Inferior parietal cortex (tissue), 1 donor: ENCODE data around the gene INHA.

Source experiments
- DNase-seq: peaks from one replicate; pipeline ENCODE4 v3.0.0-alpha.2; 2016; ENCODE audit errors: extremely low spot score

INHA gene

DNA sequence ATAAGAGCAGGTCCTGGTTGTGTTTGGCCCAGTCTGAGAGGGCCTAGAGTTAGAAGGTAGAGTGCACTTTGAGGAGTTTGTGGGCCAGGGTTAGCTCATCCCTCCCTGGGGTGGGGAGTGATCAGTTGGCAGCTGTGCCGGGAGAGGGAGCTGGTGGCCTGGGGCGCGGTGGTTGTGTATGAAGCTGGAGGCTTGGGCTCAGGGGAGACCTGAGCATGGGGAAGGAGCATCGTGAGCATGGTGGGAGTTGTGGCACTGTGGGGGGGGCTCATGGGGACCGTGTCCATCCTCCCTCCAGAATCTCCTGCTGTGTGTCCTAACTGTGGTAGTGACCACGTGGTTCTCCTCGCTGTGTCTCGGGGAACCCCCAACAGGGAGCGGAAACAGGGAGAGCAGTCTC, 39.2 kb downstream of the INHA start:
- DNase-seq, result no peak

DNA sequence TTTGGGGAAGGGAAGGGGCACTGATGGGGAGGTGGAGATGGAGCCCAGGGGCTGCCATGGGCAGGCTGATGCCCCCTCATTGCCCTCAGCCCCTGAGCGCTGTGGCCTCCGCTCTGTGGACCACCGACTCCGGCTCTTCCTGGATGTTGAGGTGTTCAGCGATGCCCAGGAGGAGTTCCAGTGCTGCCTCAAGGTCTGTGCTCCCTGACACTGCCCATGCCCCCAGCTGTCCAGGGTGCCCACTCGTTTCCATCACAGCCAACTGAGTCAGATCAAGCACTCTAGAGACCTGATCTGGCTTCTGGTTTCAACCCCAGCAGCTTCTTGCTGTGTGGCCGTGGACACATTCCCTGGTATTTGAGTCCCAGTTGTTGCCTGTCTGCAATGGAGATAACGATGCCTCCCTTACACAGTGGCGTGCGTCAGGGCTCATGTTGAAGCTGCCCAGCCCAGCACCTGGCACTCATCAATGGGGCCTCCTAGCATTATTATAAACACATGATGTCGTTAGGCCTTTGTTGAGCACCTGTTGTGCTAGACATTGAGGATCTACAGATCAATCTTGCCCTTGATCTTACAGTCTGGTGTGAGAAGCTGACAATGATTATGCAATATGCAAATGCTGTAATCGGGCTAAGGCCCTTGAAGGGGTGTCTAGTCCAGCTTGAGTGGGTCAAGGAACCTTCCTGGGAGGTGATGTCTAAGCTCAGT, 39.9 kb downstream of the INHA start:
- no peak for DNase-seq

- no peak for DNase-seq
Observed at GRCh38 chr2:219612577-219613286, 40.6 kb downstream of the INHA start.

DNA sequence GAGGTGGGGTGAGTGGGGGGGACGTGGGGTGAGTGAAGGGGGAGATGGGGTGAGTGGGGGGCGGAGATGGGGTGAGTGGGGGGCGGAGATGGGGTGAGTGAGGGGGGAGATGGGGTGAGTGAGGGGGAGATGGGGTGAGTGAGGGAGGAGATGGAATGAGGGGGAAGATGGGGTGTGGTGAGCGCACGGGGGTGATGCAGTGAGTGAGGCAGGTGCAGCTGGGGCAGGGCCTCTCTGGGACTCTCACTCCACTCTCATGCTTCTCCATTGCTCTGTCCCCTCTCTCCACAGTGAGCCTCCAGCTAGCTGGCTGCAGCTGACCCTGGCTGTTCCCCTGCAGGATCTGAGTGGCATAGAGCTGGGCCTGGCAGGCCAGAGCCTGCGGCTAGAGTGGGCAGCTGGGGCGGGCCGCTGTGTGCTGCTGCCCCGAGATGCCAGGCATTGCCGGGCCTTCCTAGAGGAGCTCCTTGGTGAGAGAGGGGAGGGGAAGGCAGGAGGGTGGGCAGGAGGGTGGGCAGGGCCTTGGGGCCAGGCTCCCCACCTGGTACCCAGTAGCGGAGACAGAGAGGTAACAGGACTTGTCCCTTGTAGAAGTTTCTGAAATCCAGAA, 41.5 kb downstream of the INHA start:
- DNase-seq, result no peak

GRCh38 chr2:219614076-219614860, 42.2 kb downstream of the INHA start:
- DNase-seq, result no peak

- no peak for DNase-seq
Observed at GRCh38 chr2:219615036-219615435, 42.9 kb downstream of the INHA start.

- no peak for DNase-seq
Observed at GRCh38 chr2:219615894-219616293, 43.8 kb downstream of the INHA start.

GRCh38 chr2:219616550-219616949, 44.4 kb downstream of the INHA start:
- no peak for DNase-seq

DNA sequence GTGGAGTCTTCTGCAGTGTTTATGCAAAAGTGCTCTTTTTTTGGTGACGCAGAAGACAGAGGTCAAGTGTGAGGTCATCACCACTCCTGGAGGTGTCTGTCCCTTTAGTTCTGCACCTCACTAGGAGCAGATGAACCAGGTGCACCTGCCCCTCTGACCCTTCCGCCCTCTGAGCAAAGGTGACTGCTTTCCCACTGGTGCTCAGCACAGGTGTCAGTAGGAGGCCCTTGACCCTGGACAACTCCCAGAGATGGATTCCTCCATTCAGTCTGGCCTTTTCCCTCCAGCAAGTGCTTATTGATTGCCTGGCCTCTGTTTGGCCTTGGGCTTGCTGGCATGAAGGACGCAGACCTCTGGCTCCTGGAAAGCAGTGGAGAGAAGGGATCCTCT, 46.6 kb downstream of the INHA start:
- DNase-seq, result no peak

DNA sequence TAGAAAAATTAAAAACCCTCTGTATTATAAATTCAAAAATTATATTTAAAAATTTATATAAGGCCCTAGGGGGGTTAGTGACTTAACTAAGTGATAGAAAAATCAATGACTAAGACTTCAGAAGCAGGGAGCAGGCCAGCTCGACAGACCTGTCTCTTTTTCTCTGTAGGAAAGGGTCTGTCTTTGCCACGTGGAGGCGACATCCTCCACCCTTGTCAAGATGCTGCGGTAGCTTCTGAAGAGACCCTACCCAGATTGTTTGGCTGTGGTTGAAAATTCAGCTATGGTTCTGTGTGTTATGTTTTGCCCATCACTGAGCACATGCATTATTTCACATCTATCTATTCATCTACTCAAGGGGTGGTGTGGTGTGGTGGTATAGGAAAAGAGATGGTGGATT, 47.1 kb downstream of the INHA start:
- no peak for DNase-seq

DNA sequence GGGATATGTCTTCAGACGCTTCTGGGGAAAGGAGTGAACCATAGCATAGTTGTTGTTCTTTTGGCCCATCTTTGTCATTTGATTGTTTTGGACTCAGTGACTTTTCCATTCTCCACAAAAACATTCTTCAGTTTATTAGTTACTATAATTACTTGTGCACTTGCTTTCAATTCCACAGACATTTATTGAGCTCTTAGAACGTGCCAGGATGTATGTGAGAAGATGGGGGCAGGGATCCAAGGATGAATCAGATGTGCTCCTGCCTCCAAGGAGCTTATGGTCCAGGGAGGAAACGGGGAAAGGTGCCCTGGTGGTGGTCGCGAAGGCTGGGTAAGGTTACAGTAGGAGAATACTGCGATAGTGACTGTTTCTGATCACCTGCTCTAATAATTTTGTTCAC, 48.4 kb downstream of the INHA start:
- no peak for DNase-seq

- no peak for DNase-seq
Observed at GRCh38 chr2:219621935-219622334, 49.8 kb downstream of the INHA start.

GRCh38 chr2:219622472-219622871, 50.4 kb downstream of the INHA start:
- DNase-seq, result no peak

DNA sequence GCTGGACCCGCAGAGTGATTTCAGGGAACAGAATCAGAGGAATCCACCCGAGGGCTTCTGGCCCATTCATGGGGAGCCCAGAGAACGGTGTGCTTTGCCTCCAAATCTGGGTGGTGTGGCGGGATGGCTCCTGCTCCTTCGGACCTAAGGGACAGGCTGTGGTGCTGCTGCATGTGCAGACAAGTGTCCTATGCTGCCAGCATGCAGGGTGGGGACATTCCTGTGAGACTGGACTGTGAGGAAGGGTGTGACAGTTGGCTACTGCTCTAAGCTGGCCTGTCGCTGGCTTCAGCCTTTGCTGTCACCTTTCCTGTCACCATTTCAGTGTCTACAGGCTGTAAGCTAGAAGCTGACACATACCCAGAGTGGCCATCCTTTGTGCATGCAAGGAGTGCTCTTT, 52.5 kb downstream of the INHA start:
- DNase-seq, result no peak

- no peak for DNase-seq
Observed at GRCh38 chr2:219625179-219625578, 53.1 kb downstream of the INHA start.
